GM23248 (cell line): ENCODE results near the gene GPC1. TPM values are rescaled to one million over a fixed set of nuclear protein-coding genes. Genes with fewer than 3 reads are reported as not detected.

Experiments
- DNase-seq: peaks from one replicate; pipeline ENCODE4 v3.0.0-alpha.2; 2015
- H2AFZ ChIP-seq: fragments of 200-600 bp; sonication (generic); 2 replicates; pipeline ENCODE4 v1.6.1; 2016; ENCODE audit warnings: antibody characterized with exemption
- H3F3A ChIP-seq: fragments of 200-600 bp; sonication (generic); 2 replicates; pipeline ENCODE4 v1.6.1; 2016; ENCODE audit warnings: mild to moderate bottlenecking, antibody characterized with exemption, mixed run types; ENCODE audit not compliant: insufficient read depth
- H3K27ac ChIP-seq: fragments of 200-600 bp; sonication (generic); 2 replicates; pipeline ENCODE4 v1.5.1; 2016; ENCODE audit warnings: mild to moderate bottlenecking
- H3K27me3 ChIP-seq: fragments of 200-600 bp; sonication (generic); replicated peaks from 2 replicates; pipeline ENCODE4 v1.6.1; 2016; ENCODE audit warnings: mild to moderate bottlenecking; ENCODE audit not compliant: insufficient read depth
- H3K36me3 ChIP-seq: fragments of 200-600 bp; sonication (generic); 2 replicates; pipeline ENCODE4 v1.6.1; 2016; ENCODE audit warnings: low read depth, mild to moderate bottlenecking
- H3K4me1 ChIP-seq: fragments of 200-600 bp; sonication (generic); 2 replicates; pipeline ENCODE4 v1.6.1; 2016; ENCODE audit warnings: mild to moderate bottlenecking; ENCODE audit not compliant: insufficient read depth
- H3K4me2 ChIP-seq: fragments of 200-600 bp; sonication (generic); one replicate; pipeline ENCODE4 v1.6.1; 2016; ENCODE audit warnings: mild to moderate bottlenecking; ENCODE audit not compliant: unreplicated experiment
- H3K4me3 ChIP-seq: fragments of 200-600 bp; sonication (generic); 2 replicates; pipeline ENCODE4 v1.5.1; 2016; ENCODE audit warnings: mild to moderate bottlenecking
- H3K79me2 ChIP-seq: fragments of 200-600 bp; sonication (generic); 2 replicates; pipeline ENCODE4 v1.6.1; 2016; ENCODE audit warnings: mild to moderate bottlenecking; ENCODE audit not compliant: insufficient read depth
- H3K9ac ChIP-seq: fragments of 200-600 bp; sonication (generic); 2 replicates; pipeline ENCODE4 v1.6.1; 2016; ENCODE audit warnings: mild to moderate bottlenecking
- H3K9me2 ChIP-seq: fragments of 200-600 bp; sonication (generic); 2 replicates; pipeline ENCODE4 v1.6.1; 2016; ENCODE audit warnings: mixed run types, mild to moderate bottlenecking, moderate library complexity; ENCODE audit not compliant: insufficient read depth
- H3K9me3 ChIP-seq: fragments of 200-600 bp; sonication (generic); one replicate; pipeline ENCODE4 v1.6.1; 2017; ENCODE audit warnings: low read depth
- H4K20me1 ChIP-seq: fragments of 200-600 bp; sonication (generic); 2 replicates; pipeline ENCODE4 v1.6.0; 2016; ENCODE audit not compliant: insufficient read depth
- EZH2 ChIP-seq: fragments of 200-600 bp; sonication (generic); IDR thresholded peaks from 2 replicates; pipeline ENCODE4 v1.6.1; 2018; ENCODE audit warnings: antibody characterized with exemption, mild to moderate bottlenecking; ENCODE audit not compliant: insufficient read depth, poor library complexity, severe bottlenecking
- EZH2phosphoT487 ChIP-seq: fragments of 200-600 bp; sonication (generic); IDR thresholded peaks from 2 replicates; pipeline ENCODE4 v1.6.1; 2018; ENCODE audit warnings: antibody characterized with exemption, moderate library complexity, mild to moderate bottlenecking, low read depth; ENCODE audit not compliant: insufficient read depth
- WGBS, 2 experiments: methylation state at CpG; one replicate each; pipeline ENCODE4 v1.1.6; 2015 to 2017; ENCODE audit warnings: low lambda C conversion rate in 2 of 2, low coverage in 1 of 2; ENCODE audit errors: missing lambda C conversion rate in 2 of 2; 5-methylcytosine and 5-hydroxymethylcytosine counted together
- in situ Hi-C: fragments of 300-500 bp; cut with MboI; formaldehyde crosslinking; loops from 2 replicates; pipeline ENCODE4 v1.15.0; 2020
- polyA plus RNA-seq: library from polyadenylated mRNA; unstranded; fragments of >200 nt; fragmentation: Nextera tagmentation; extraction: Ambion mirVana; gene quantifications from 2 replicates; pipeline ENCODE4 v1.2.1, GENCODE V29; 2016
- total RNA-seq: library from RNA; depleted of rRNA; stranded (reverse); fragments of >200 nt; shearing (Covaris generic); gene quantifications from 2 replicates; pipeline ENCODE4 v1.2.3, GENCODE V29; 2014

The GPC1 gene
- total and polyA plus RNA-seq, 2 experiments from 2014 or later, result 66.4 to 88.2 TPM

- Histone ChIP-seq H3K27me3 (no peaks in the 10 kb centered on the region; the same call in 1 of the 2 replicates), H3K4me3 (no peak overlapping the region), H3K27ac (no peak overlapping the region), H3K4me2 (no peak overlapping the region), H4K20me1 (no peaks in the 10 kb centered on the region), H3K9me3 (no peaks in the 10 kb centered on the region), H3K4me1 (no peaks in the 10 kb centered on the region), H3K9ac (no peak overlapping the region), H2AFZ (no peak overlapping the region), H3K79me2 (no peaks in the 10 kb centered on the region), H3K36me3 (no peaks in the 10 kb centered on the region), H3F3A (no peaks in the 10 kb centered on the region), H3K9me2 (no peaks in the 10 kb centered on the region)
- in situ Hi-C loops, result no loop called here
- no peak for TF ChIP-seq EZH2
- TF ChIP-seq EZH2phosphoT487, result no peak
- WGBS, 2 experiments, result 20 to 21% methylated on average over 3 of the region's 3 CpGs
- no peak for DNase-seq
Observed at GRCh38 chr2:240421381-240421780, 14.1 kb upstream of the GPC1 start.

DNA sequence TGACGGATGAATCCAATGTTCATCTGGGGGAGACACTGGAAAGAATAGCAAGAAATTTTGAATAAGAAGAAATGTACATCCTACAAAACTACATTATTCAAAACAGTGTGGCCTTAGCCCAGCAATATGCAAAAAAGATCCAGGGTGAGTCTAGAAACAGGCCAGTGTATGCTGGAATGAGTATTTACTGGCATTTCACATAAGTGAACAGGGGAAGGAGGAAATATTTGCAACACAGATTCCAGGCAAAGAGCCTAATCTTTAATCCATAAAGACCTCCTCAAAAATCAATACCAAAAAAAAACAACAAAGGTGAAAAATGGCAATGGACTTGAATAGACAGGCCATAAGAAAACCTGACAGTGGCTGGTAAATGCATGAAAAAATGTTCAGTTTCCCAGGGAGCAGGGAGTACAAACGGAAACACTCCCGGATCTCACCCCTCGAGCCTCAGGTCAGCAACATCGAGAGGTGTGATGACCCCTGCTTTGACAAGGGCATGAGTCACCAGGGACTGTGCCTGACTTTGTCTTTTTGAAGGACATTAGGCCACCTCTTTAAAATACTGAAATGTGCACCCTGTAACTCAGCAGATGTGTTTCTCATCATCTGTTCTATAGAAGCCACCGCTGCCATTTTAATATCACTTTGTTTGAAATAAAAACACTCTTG lies 12.7 kb upstream of the GPC1 start:
- H3F3A ChIP-seq, result no peaks in the 10 kb centered on the region
- no peak overlapping the region for H3K9ac ChIP-seq
- H3K79me2 ChIP-seq, result no peaks in the 10 kb centered on the region
- no peak overlapping the region for H3K27ac ChIP-seq
- TF ChIP-seq EZH2phosphoT487, result no peak
- H3K36me3 ChIP-seq, result no peaks in the 10 kb centered on the region
- in situ Hi-C loops, result no loop called here
- H3K4me2 ChIP-seq, result no peak overlapping the region
- H4K20me1 ChIP-seq, result no peaks in the 10 kb centered on the region
- H3K9me3 ChIP-seq, result no peaks in the 10 kb centered on the region
- no peaks in the 10 kb centered on the region for H3K9me2 ChIP-seq
- H3K4me3 ChIP-seq, result no peak overlapping the region
- no peak overlapping the region for H2AFZ ChIP-seq
- DNase-seq, result no peak
- 49 to 51% methylated on average over 6 of the region's 6 CpGs for WGBS, 2 experiments
- no peaks in the 10 kb centered on the region; the same call in 1 of the 2 replicates for H3K27me3 ChIP-seq
- no peaks in the 10 kb centered on the region for H3K4me1 ChIP-seq

DNA sequence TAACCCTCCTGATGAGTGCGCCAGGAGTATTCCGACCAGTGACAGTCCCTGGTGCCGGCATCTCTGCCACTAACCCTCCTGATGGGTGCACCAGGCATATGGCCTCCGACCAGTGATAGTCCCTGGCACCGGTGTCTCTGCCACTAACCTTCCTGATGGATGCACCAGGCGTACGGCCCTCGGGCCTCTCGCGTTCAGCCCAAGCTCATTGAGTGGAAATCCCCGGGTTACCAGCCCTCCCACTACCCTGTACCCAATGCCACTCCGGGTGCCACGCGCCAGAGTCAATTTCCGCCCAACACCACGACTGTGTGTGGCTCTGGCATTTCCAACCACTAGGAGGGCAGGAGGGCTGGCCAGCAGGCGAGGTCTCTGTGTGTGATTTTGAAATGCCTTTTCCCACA lies 11.7 kb upstream of the GPC1 start:
- no peaks in the 10 kb centered on the region; the same call in 1 of the 2 replicates for H3K27me3 ChIP-seq
- H2AFZ ChIP-seq, result no peak overlapping the region
- H4K20me1 ChIP-seq, result no peaks in the 10 kb centered on the region
- H3K36me3 ChIP-seq, result no peaks in the 10 kb centered on the region
- no peak overlapping the region for H3K4me3 ChIP-seq
- no peak overlapping the region for H3K9ac ChIP-seq
- H3K9me2 ChIP-seq, result no peaks in the 10 kb centered on the region
- H3K4me1 ChIP-seq, result no peaks in the 10 kb centered on the region
- H3K4me2 ChIP-seq, result no peak overlapping the region
- H3K9me3 ChIP-seq, result no peaks in the 10 kb centered on the region
- in situ Hi-C loops, result no loop called here
- no peak overlapping the region for H3K27ac ChIP-seq
- TF ChIP-seq EZH2phosphoT487 (no peak), EZH2 (no peak)
- no peaks in the 10 kb centered on the region for H3K79me2 ChIP-seq
- DNase-seq, result no peak
- WGBS, 2 experiments, result 72 to 73% methylated on average over 17 of the region's 17 CpGs
- 0 out of 2 replicates have a peak, but pooled peaks cover 6% of the 10 kb centered on the region for H3F3A ChIP-seq

GRCh38 chr2:240424341-240425235 lies 10.9 kb upstream of the GPC1 start:
- Histone ChIP-seq H3K27me3 (no peaks in the 10 kb centered on the region; the same call in 1 of the 2 replicates), H3K79me2 (no peaks in the 10 kb centered on the region), H3F3A (0 out of 2 replicates have a peak, but pooled peaks cover 8% of the 10 kb centered on the region), H3K4me2 (no peak overlapping the region), H3K27ac (no peak overlapping the region), H4K20me1 (no peaks in the 10 kb centered on the region), H3K36me3 (no peaks in the 10 kb centered on the region), H3K4me3 (no peak overlapping the region), H3K9ac (no peak overlapping the region), H3K4me1 (no peaks in the 10 kb centered on the region), H3K9me2 (no peaks in the 10 kb centered on the region), H3K9me3 (no peaks in the 10 kb centered on the region), H2AFZ (no peak overlapping the region)
- TF ChIP-seq EZH2, result no peak
- no peak for TF ChIP-seq EZH2phosphoT487
- DNase-seq, result no peak
- in situ Hi-C loops, result no loop called here
- WGBS, 2 experiments, result 79% methylated on average over 29 of the region's 29 CpGs
